ENCODE measurements around the gene INSL3. TPM values are rescaled to one million over a fixed set of nuclear protein-coding genes. Genes with fewer than 3 reads are reported as not detected.
A peak's percentile ranks its signal among the peaks of the same experiment; 100 is the strongest.

Gene INSL3
- total and polyA plus RNA-seq, 3 donors from 2014 or later, result 39.0 to 1,477 (median 183) TPM

DNA sequence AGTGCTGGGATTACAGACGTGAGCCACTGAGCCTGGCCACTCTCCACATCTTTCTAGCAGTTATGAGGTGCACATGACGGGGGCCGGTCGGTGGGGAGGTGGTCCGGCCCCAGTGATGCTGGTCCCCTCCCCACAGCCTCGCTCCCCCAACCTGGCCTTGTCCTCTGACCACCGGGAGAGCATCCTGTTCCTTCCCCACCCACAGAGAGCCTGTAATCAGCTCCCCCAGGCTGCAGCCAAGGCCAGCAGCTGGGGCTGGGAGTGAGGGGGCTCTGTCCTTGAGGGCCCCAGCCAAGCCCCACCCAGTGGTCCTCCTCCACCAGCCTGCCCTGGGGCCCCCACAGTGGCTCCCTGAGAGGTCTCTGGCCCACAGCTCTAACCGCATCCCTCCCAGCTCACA is 3.0 kb upstream of the INSL3 start:
- Histone ChIP-seq H3K4me3 (no peak overlapping the region), H3K36me3 (ENCODE audit: low read depth, missing control alignments) (no peaks in the 10 kb centered on the region), H3K27ac (peak overlapping the region; percentile 63 to 73), H3K27me3 (no peaks in the 10 kb centered on the region), H3K9me3 (no peaks in the 10 kb centered on the region), H3K4me1 (peaks cover 16% of the 10 kb centered on the region)
- intact Hi-C loops (cut with DNase I; ENCODE audit: low total_unique reads), result no loop called here
- DNase-seq, result peak; percentile 62
- WGBS, 2 donors, result 11 to 45% methylated on average over 6 to 7 of the region's 8 CpGs
- TF ChIP-seq, protein P1, sequence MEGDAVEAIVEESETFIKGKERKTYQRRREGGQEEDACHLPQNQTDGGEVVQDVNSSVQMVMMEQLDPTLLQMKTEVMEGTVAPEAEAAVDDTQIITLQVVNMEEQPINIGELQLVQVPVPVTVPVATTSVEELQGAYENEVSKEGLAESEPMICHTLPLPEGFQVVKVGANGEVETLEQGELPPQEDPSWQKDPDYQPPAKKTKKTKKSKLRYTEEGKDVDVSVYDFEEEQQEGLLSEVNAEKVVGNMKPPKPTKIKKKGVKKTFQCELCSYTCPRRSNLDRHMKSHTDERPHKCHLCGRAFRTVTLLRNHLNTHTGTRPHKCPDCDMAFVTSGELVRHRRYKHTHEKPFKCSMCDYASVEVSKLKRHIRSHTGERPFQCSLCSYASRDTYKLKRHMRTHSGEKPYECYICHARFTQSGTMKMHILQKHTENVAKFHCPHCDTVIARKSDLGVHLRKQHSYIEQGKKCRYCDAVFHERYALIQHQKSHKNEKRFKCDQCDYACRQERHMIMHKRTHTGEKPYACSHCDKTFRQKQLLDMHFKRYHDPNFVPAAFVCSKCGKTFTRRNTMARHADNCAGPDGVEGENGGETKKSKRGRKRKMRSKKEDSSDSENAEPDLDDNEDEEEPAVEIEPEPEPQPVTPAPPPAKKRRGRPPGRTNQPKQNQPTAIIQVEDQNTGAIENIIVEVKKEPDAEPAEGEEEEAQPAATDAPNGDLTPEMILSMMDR (IDR thresholded peaks at IDR 0.05), result no peak
- TF ChIP-seq POLR2A (IDR thresholded peaks at IDR 0.05), result no peak

- TF ChIP-seq POLR2A (IDR thresholded peaks at IDR 0.05), result no peak
- TF ChIP-seq, protein P1 (IDR thresholded peaks at IDR 0.05), result no peak
- DNase-seq, result no peak
- H3K36me3 ChIP-seq (ENCODE audit: low read depth, missing control alignments), result no peaks in the 10 kb centered on the region
- no peaks in the 10 kb centered on the region for H3K27me3 ChIP-seq
- no peak overlapping the region for H3K27ac ChIP-seq
- intact Hi-C loops (cut with DNase I; ENCODE audit: low total_unique reads), result no loop called here
- no peaks in the 10 kb centered on the region for H3K9me3 ChIP-seq
- WGBS, 2 donors, result 85 to 88% methylated on average over 11 to 13 of the region's 13 CpGs
- no peak overlapping the region for H3K4me3 ChIP-seq
- no peaks in the 10 kb centered on the region for H3K4me1 ChIP-seq
Observed at GRCh38 chr19:17817668-17818363, 3.5 kb downstream of the INSL3 start.

- WGBS, 2 donors, result 81 to 82% methylated on average over 4 to 5 of the region's 5 CpGs
- no peaks in the 10 kb centered on the region for H3K9me3 ChIP-seq
- H3K4me3 ChIP-seq, result no peak overlapping the region
- no peak overlapping the region for H3K27ac ChIP-seq
- TF ChIP-seq POLR2A (IDR thresholded peaks at IDR 0.05), result no peak
- TF ChIP-seq, protein P1 (IDR thresholded peaks at IDR 0.05), result no peak
- no peaks in the 10 kb centered on the region for H3K27me3 ChIP-seq
- no peaks in the 10 kb centered on the region for H3K36me3 ChIP-seq (ENCODE audit: low read depth, missing control alignments)
- H3K4me1 ChIP-seq, result no peaks in the 10 kb centered on the region
- intact Hi-C loops (cut with DNase I; ENCODE audit: low total_unique reads), result no loop called here
- no peak for DNase-seq
Observed at GRCh38 chr19:17812099-17812498, 9.2 kb downstream of the INSL3 start.

GRCh38 chr19:17811681-17812080 is 9.6 kb downstream of the INSL3 start:
- TF ChIP-seq, protein P1 (IDR thresholded peaks at IDR 0.05), result no peak
- no peak for TF ChIP-seq POLR2A (IDR thresholded peaks at IDR 0.05)
- Histone ChIP-seq H3K4me1 (no peaks in the 10 kb centered on the region), H3K27ac (no peak overlapping the region), H3K9me3 (no peaks in the 10 kb centered on the region), H3K36me3 (ENCODE audit: low read depth, missing control alignments) (no peaks in the 10 kb centered on the region), H3K27me3 (no peaks in the 10 kb centered on the region), H3K4me3 (no peak overlapping the region)
- intact Hi-C loops (cut with DNase I; ENCODE audit: low total_unique reads), result no loop called here
- 86 to 92% methylated on average over 20 of the region's 20 CpGs for WGBS, 2 donors
- no peak for DNase-seq

DNA sequence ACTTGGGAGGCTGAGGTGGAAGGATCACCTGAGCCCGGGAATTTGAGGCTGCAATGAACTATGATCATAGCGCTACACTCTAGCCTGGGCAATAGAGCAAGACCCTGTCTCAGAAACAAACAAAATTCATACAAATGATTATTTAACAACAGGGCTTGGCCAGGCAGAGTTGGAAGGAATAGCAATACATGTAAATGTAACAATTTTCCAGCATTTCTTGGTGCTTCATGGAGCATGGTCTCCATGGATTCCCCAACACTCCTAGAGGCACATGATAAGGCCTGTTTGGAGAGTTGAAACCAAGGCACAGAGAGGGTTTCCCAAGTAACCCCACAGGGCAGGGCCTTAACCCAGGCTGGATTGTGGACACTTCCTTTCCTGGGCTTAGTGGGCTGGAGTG is 10.2 kb downstream of the INSL3 start:
- 100% methylated on average over 2 of the region's 2 CpGs for WGBS, 2 donors
- intact Hi-C loops (cut with DNase I; ENCODE audit: low total_unique reads), result no loop called here
- no peak for TF ChIP-seq POLR2A (IDR thresholded peaks at IDR 0.05)
- TF ChIP-seq, protein P1 (IDR thresholded peaks at IDR 0.05), result no peak
- Histone ChIP-seq H3K27me3 (no peaks in the 10 kb centered on the region), H3K4me3 (no peak overlapping the region), H3K9me3 (no peaks in the 10 kb centered on the region), H3K36me3 (ENCODE audit: low read depth, missing control alignments) (no peaks in the 10 kb centered on the region), H3K27ac (no peak overlapping the region), H3K4me1 (no peaks in the 10 kb centered on the region)
- DNase-seq, result no peak
